OCI-LY1 (cell line): Measurements from ENCODE around the gene RASSF10.

Experiments used
- H2AFZ ChIP-seq: fragments of 200-600 bp; sonication (generic), shearing (Covaris generic); 2 replicates; pipeline ENCODE4 v1.6.0; 2014; ENCODE audit warnings: antibody characterized with exemption, mild to moderate bottlenecking, low read length
- H3F3A ChIP-seq: fragments of 200-600 bp; sonication (generic), shearing (Covaris generic); 2 replicates; pipeline ENCODE4 v1.6.0; 2014; ENCODE audit warnings: mild to moderate bottlenecking, antibody characterized with exemption, low read length, moderate library complexity; ENCODE audit not compliant: insufficient read depth
- H3K27ac ChIP-seq: fragments of 200-600 bp; sonication (generic); 2 replicates; pipeline ENCODE4 v1.5.1; 2014; ENCODE audit warnings: low read length, mixed run types, mild to moderate bottlenecking, low read depth; ENCODE audit not compliant: poor library complexity, severe bottlenecking
- H3K27me3 ChIP-seq: fragments of 200-600 bp; sonication (generic); 2 replicates; pipeline ENCODE4 v1.6.0; 2014; ENCODE audit warnings: antibody characterized with exemption, mild to moderate bottlenecking, low read length, moderate library complexity; ENCODE audit not compliant: insufficient read depth
- H3K36me3 ChIP-seq: fragments of 200-600 bp; sonication (generic); 2 replicates; pipeline ENCODE4 v1.6.1; 2014; ENCODE audit warnings: mild to moderate bottlenecking, antibody characterized with exemption, low read length, moderate library complexity, mixed read lengths; ENCODE audit not compliant: insufficient read depth
- H3K4me1 ChIP-seq: fragments of 200-600 bp; sonication (generic); 2 replicates; pipeline ENCODE4 v1.5.1; 2014; ENCODE audit warnings: mild to moderate bottlenecking, low read length, moderate library complexity; ENCODE audit not compliant: insufficient read depth, severe bottlenecking
- H3K4me2 ChIP-seq: fragments of 200-600 bp; sonication (generic), shearing (Covaris generic); 2 replicates; pipeline ENCODE4 v1.6.1; 2014; ENCODE audit warnings: low read length
- H3K4me3 ChIP-seq: fragments of 200-600 bp; sonication (generic); 2 replicates; pipeline ENCODE4 v1.5.1; 2014; ENCODE audit warnings: low read length, low read depth, mild to moderate bottlenecking, mixed read lengths; ENCODE audit not compliant: poor library complexity, severe bottlenecking
- H3K79me2 ChIP-seq: fragments of 200-600 bp; shearing (Covaris generic); 2 replicates; pipeline ENCODE4 v1.6.1; 2016; ENCODE audit warnings: mixed run types, low read length, mixed read lengths; ENCODE audit not compliant: insufficient read depth
- H3K9ac ChIP-seq: fragments of 200-600 bp; sonication (generic), shearing (Covaris generic); 2 replicates; pipeline ENCODE4 v1.6.1; 2014; ENCODE audit warnings: mild to moderate bottlenecking, low read length, mixed read lengths
- H3K9me2 ChIP-seq: fragments of 200-600 bp; sonication (generic), shearing (Covaris generic); 2 replicates; pipeline ENCODE4 v1.6.1; 2014; ENCODE audit warnings: low read depth, mild to moderate bottlenecking, low read length, mixed read lengths
- H3K9me3 ChIP-seq: fragments of 200-600 bp; shearing (Covaris generic); 2 replicates; pipeline ENCODE4 v1.6.1; 2014; ENCODE audit warnings: low read length, mixed read lengths
- H4K20me1 ChIP-seq: fragments of 200-600 bp; sonication (generic), shearing (Covaris generic); 2 replicates; pipeline ENCODE4 v1.6.0; 2016; ENCODE audit warnings: mild to moderate bottlenecking, low read length; ENCODE audit not compliant: insufficient read depth
- CTCF ChIP-seq: fragments of 200-600 bp; sonication (generic), shearing (Covaris generic); IDR thresholded peaks from 2 replicates; pipeline ENCODE4 v1.5.1; 2017; ENCODE audit warnings: mild to moderate bottlenecking, antibody characterized with exemption, low read length, moderate library complexity, mixed read lengths
- EZH2 ChIP-seq: fragments of 200-600 bp; sonication (generic), shearing (Covaris generic); IDR thresholded peaks from 2 replicates; pipeline ENCODE4 v1.8.0; 2017; ENCODE audit warnings: borderline replicate concordance, mixed run types, mild to moderate bottlenecking, antibody characterized with exemption, low read length, moderate library complexity, mixed read lengths

The RASSF10 gene

GRCh38 chr11:12963051-12963450, 46.1 kb upstream of the RASSF10 start:
- no peaks in the 10 kb centered on the region for H3F3A ChIP-seq
- H3K27me3 ChIP-seq: no peaks in the 10 kb centered on the region
- H3K4me3 ChIP-seq: no peak overlapping the region
- H2AFZ ChIP-seq: no peak overlapping the region
- no peak overlapping the region for H3K9ac ChIP-seq
- no peaks in the 10 kb centered on the region for H3K36me3 ChIP-seq
- TF ChIP-seq EZH2: no peak
- no peak for TF ChIP-seq CTCF
- no peaks in the 10 kb centered on the region for H4K20me1 ChIP-seq
- H3K9me3 ChIP-seq: no peaks in the 10 kb centered on the region
- no peaks in the 10 kb centered on the region for H3K4me1 ChIP-seq
- no peak overlapping the region for H3K4me2 ChIP-seq
- no peak overlapping the region for H3K27ac ChIP-seq
- H3K79me2 ChIP-seq: no peaks in the 10 kb centered on the region
- no peaks in the 10 kb centered on the region for H3K9me2 ChIP-seq

- Histone ChIP-seq H3K4me2 (no peak overlapping the region), H3F3A (no peaks in the 10 kb centered on the region), H3K4me1 (no peaks in the 10 kb centered on the region), H3K9me3 (no peaks in the 10 kb centered on the region), H3K36me3 (no peaks in the 10 kb centered on the region), H3K9ac (no peak overlapping the region), H2AFZ (no peak overlapping the region), H4K20me1 (no peaks in the 10 kb centered on the region), H3K79me2 (no peaks in the 10 kb centered on the region), H3K9me2 (no peaks in the 10 kb centered on the region), H3K27me3 (no peaks in the 10 kb centered on the region), H3K4me3 (no peak overlapping the region), H3K27ac (no peak overlapping the region)
- TF ChIP-seq CTCF (peak; percentile 85), EZH2 (no peak)
Measured at GRCh38 chr11:12963792-12964536, 45.2 kb upstream of the RASSF10 start.

DNA sequence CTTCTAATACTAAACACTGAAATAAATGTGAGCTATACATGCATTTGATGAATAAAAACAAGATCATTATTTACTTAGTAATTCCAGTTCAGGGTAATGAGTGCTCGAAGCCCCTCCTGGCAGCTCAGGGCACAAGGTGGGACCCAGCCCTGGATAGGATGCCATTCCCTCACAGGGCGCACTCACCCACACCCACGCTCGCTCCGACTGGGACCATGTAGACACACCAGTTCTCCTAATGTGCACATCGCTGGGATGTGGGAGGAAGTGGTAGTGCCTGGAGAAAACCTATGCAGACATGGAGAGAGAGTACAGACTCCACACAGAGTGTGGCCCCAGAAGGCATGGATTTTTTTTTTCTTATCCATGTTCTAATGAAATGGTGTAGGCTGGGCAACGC, 44.5 kb upstream of the RASSF10 start:
- H3K79me2 ChIP-seq: no peaks in the 10 kb centered on the region
- no peaks in the 10 kb centered on the region for H3K27me3 ChIP-seq
- H3K9me2 ChIP-seq: no peaks in the 10 kb centered on the region
- H3K4me1 ChIP-seq: no peaks in the 10 kb centered on the region
- H4K20me1 ChIP-seq: no peaks in the 10 kb centered on the region
- H3K9ac ChIP-seq: no peak overlapping the region
- no peak for TF ChIP-seq CTCF
- TF ChIP-seq EZH2: no peak
- no peaks in the 10 kb centered on the region for H3F3A ChIP-seq
- no peak overlapping the region for H2AFZ ChIP-seq
- H3K4me2 ChIP-seq: no peak overlapping the region
- no peak overlapping the region for H3K4me3 ChIP-seq
- no peaks in the 10 kb centered on the region for H3K36me3 ChIP-seq
- no peak overlapping the region for H3K27ac ChIP-seq
- no peaks in the 10 kb centered on the region for H3K9me3 ChIP-seq
